B cell (primary cell): ENCODE data around the gene BAZ2A. TPM values are rescaled to one million over a fixed set of nuclear protein-coding genes. Genes with fewer than 3 reads are reported as not detected.

Experiments used
- ATAC-seq: fragments of 200-7000 bp; cut with Tn5 transposase; one replicate; pipeline ENCODE4 v1.10.0; 2021; ENCODE audit warnings: low read depth, mild to moderate bottlenecking, moderate number of reproducible peaks, moderate library complexity
- CTCF ChIA-PET: fragments of 350-600 bp; sonication (Branson Sonifier 250); formaldehyde crosslinking; loops from one replicate; lab custom pipeline; 2021; ENCODE audit warnings: antibody characterized with exemption, inconsistent platforms; lab: Charles Lee
- POLR2A ChIA-PET: fragments of 350-600 bp; sonication (Branson Sonifier 250); formaldehyde crosslinking; loops from one replicate; lab custom pipeline; 2021; ENCODE audit warnings: antibody characterized with exemption; lab: Charles Lee
- DNase-seq: peaks from one replicate; pipeline ENCODE4 v3.0.0; 2013
- H2AFZ ChIP-seq: 2 replicates; pipeline ENCODE4 v1.6.1; 2012; ENCODE audit warnings: mild to moderate bottlenecking, low read depth, low read length; ENCODE audit not compliant: insufficient read depth, poor library complexity, severe bottlenecking
- H3K27ac ChIP-seq, 2 donors: 1 replicate in 1 of 2; 2 replicates in 1 of 2; pipeline ENCODE4 v1.5.1; 2012 to 2013; ENCODE audit warnings: low read length in 2 of 2, mild to moderate bottlenecking in 2 of 2, moderate library complexity in 1 of 2
- H3K27me3 ChIP-seq, 4 experiments: fragments of 200-600 bp in 1 of 4; sonication (generic) in 1 of 4; replicated peaks in 1 of 4; 1 replicate in 2 of 4; 2 replicates in 2 of 4; pipeline versions ENCODE4 v1.6.1 to v1.7.0; 2013 to 2016; ENCODE audit warnings: low read length in 3 of 4, mild to moderate bottlenecking in 2 of 4, mixed read lengths in 1 of 4, moderate library complexity in 1 of 4; ENCODE audit not compliant: insufficient read depth in 4 of 4, control insufficient read depth in 3 of 4; ENCODE audit errors: control extremely low read depth in 1 of 4
- H3K36me3 ChIP-seq, 2 experiments: replicated peaks in 1 of 2; 1 replicate in 1 of 2; 2 replicates in 1 of 2; pipeline versions ENCODE4 v1.6.1 to v1.7.1; 2013; ENCODE audit warnings: low read length in 1 of 2; ENCODE audit not compliant: insufficient read depth in 2 of 2, control insufficient read depth in 1 of 2; ENCODE audit errors: control extremely low read depth in 1 of 2, extremely low read depth in 1 of 2
- H3K4me1 ChIP-seq, 2 donors: fragments of 200-600 bp in 1 of 2; sonication (generic) in 1 of 2; 1 replicate in 1 of 2; 2 replicates in 1 of 2; pipeline versions ENCODE4 v1.5.1 to v1.6.1; 2013 to 2017; ENCODE audit warnings: low read length in 2 of 2; ENCODE audit not compliant: control insufficient read depth in 2 of 2, insufficient read depth in 2 of 2
- H3K4me2 ChIP-seq: replicated peaks from 2 replicates; pipeline ENCODE3; 2012; ENCODE audit warnings: mild to moderate bottlenecking, low read depth, low read length; ENCODE audit not compliant: poor library complexity, severe bottlenecking
- H3K4me3 ChIP-seq, 5 experiments: fragments of 200-600 bp in 1 of 5; sonication (generic) in 1 of 5; 1 replicate in 3 of 5; 2 replicates in 2 of 5; pipeline versions ENCODE4 v1.5.1 to v1.7.0; 2011 to 2016; ENCODE audit warnings: low read length in 4 of 5, mild to moderate bottlenecking in 4 of 5, low read depth in 2 of 5, control low read depth in 1 of 5, moderate library complexity in 1 of 5; ENCODE audit not compliant: insufficient read depth in 1 of 5; ENCODE audit errors: control extremely low read depth in 1 of 5, extremely low read depth in 1 of 5
- H3K79me2 ChIP-seq: fragments of 200-600 bp; sonication (generic); one replicate; pipeline ENCODE4 v1.6.0; 2016; ENCODE audit warnings: low read length; ENCODE audit not compliant: control insufficient read depth, insufficient read depth
- H3K9ac ChIP-seq: fragments of 200-600 bp; sonication (generic); 2 replicates; pipeline ENCODE4 v1.6.1; 2017; ENCODE audit warnings: mild to moderate bottlenecking, low read length, moderate library complexity
- H3K9me3 ChIP-seq, 3 donors: one replicate each; pipeline versions ENCODE4 v1.6.1 to v1.7.1; 2013; ENCODE audit warnings: low read length in 2 of 3; ENCODE audit not compliant: control insufficient read depth in 2 of 3, insufficient read depth in 1 of 3; ENCODE audit errors: control extremely low read depth in 1 of 3
- H4K20me1 ChIP-seq: 2 replicates; pipeline ENCODE4 v1.6.0; 2012; ENCODE audit warnings: mild to moderate bottlenecking, low read length; ENCODE audit not compliant: insufficient read depth, control insufficient read depth, poor library complexity, severe bottlenecking
- H3K27ac Mint-ChIP-seq: one replicate; pipeline ENCODE4 v1.8.0; 2021; ENCODE audit warnings: mixed read lengths
- H3K27me3 Mint-ChIP-seq: one replicate; pipeline ENCODE4 v1.8.0; 2021; ENCODE audit warnings: mixed read lengths
- H3K4me1 Mint-ChIP-seq: one replicate; pipeline ENCODE4 v1.8.0; 2021; ENCODE audit warnings: mixed read lengths
- H3K4me3 Mint-ChIP-seq: one replicate; pipeline ENCODE4 v1.8.0; 2021; ENCODE audit warnings: mixed read lengths
- H3K9me3 Mint-ChIP-seq: one replicate; pipeline ENCODE4 v1.8.0; 2022; ENCODE audit warnings: mixed read lengths; ENCODE audit not compliant: insufficient read depth
- CTCF ChIP-seq: fragments of 200-600 bp; IDR thresholded peaks from one replicate; pipeline ENCODE4 v1.8.0; 2022; ENCODE audit warnings: antibody characterized with exemption, mild to moderate bottlenecking
- EZH2 ChIP-seq: IDR thresholded peaks from 2 replicates; pipeline ENCODE4 v1.6.1; 2012; ENCODE audit warnings: borderline replicate concordance, low read depth, mild to moderate bottlenecking, moderate library complexity, low read length; ENCODE audit not compliant: insufficient read depth, poor library complexity, severe bottlenecking
- WGBS: methylation state at CpG from one replicate; pipeline ENCODE4 v1.1.5; 2013; ENCODE audit warnings: missing lambda C conversion rate; ENCODE audit not compliant: insufficient coverage; 5-methylcytosine and 5-hydroxymethylcytosine counted together
- intact Hi-C: fragments of 100-400 bp; cut with micrococcal nuclease; formaldehyde crosslinking; loops from one replicate; pipeline ENCODE4 v1.10.0; 2022
- polyA plus RNA-seq: library from polyadenylated mRNA; depleted of rRNA; stranded (reverse); fragments of >200 nt; gene quantifications from 2 replicates; pipeline ENCODE4 v1.2.3, GENCODE V29; 2012
- total RNA-seq, 2 donors: library from RNA; stranded (reverse); fragments of 120-200 nt in 1 of 2; gene quantifications; 1 replicate in 1 of 2; 2 replicates in 1 of 2; pipeline versions ENCODE4 v1.2.3 to v1.2.4, GENCODE V29; 2013 to 2022

BAZ2A gene
- total and polyA plus RNA-seq, 2 donors (not counting 1 experiment from before 2014, with no cell fraction given), result 95.7 to 280 TPM

GRCh38 chr12:56628671-56629458 lies 1.3 kb downstream of the BAZ2A start:
- Mint-ChIP-seq H3K27me3 (no peaks in the 10 kb centered on the region), H3K4me1 (peaks cover 77% of the 10 kb centered on the region), H3K4me3 (peak overlapping the region; percentile 89), H3K27ac (peak overlapping the region; percentile 92), H3K9me3 (no peaks in the 10 kb centered on the region)
- intact Hi-C loops, result loop anchor here (1.0 to 5.0 kb wide), 2 partner anchors 7 to 37 kb away; no protein-coding TSS in a partner anchor
- Histone ChIP-seq H2AFZ (peak overlapping the region; percentile 66), H3K9ac (peak overlapping the region; percentile 95), H3K4me2 (peak overlapping the region; percentile 78), H4K20me1 (peaks cover 33% of the 10 kb centered on the region), H3K4me1 (peaks cover 57 to 65% of the 10 kb centered on the region in 2 donors), H3K9me3 (no peaks in the 10 kb centered on the region), H3K27me3 (no peaks in the 10 kb centered on the region), H3K27ac (peak overlapping the region; percentile 97 to 98), H3K36me3 (peaks cover 0 to 5% of the 10 kb centered on the region in 2 experiments), H3K79me2 (peaks cover 87% of the 10 kb centered on the region), H3K4me3 (peak overlapping the region; percentile 98 to 100 (median 99))
- no peak for TF ChIP-seq CTCF
- no peak for TF ChIP-seq EZH2
- peak; percentile 14 for ATAC-seq
- DNase-seq, result peak; percentile 78
- WGBS, result 0% methylated on average over 10 of the region's 18 CpGs
- POLR2A ChIA-PET, result interaction anchor here (0.5 to 5.1 kb wide), 16 partner anchors 8 to 829 kb away, joined by 3 to 18 read pairs (median 4); partner anchors contain the start of genes ATP5F1B, NACA, PTGES3 and RAB5B
- CTCF ChIA-PET, result interaction anchor here (0.5 to 2.4 kb wide), 16 partner anchors 8 to 413 kb away, joined by 3 to 30 read pairs (median 4); partner anchors contain the start of gene ATP5F1B
